ENCODE measurements around the gene GUK1.

GUK1 gene

DNA sequence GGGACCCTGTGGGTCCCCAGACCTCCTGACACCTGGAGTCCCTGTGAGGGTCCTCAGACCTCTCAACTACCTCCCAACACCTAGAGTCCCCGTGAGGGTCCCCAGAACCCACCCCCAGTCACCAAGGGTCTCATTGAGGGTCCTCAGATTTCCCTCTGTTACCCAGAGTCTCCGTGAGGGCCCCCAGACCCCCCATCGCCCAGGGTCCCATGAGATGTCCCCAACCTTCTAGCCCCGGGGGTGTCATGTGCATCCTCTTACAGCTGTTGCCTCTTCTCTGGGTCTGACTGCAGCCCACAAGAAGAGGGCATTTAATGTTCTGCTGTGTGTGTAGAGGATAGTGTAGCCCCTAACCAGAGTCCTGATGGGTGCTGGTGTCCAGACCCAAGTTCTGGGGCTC is 7.7 kb downstream of the GUK1 start:
- peaks cover 65% of the 10 kb centered on the region for H3K36me3 ChIP-seq (ENCODE audit: insufficient read depth, insufficient read length, low read length)
- H3K9ac ChIP-seq (ENCODE audit: insufficient read length, low read depth), result no peak overlapping the region

GRCh38 chr1:228148196-228148861 is 8.2 kb downstream of the GUK1 start:
- Histone ChIP-seq H3K4me1 (ENCODE audit: insufficient read depth, insufficient read length) (peaks cover 27% of the 10 kb centered on the region), H3K4me3 (ENCODE audit: insufficient read length, low read depth) (no peak overlapping the region)
- DNase-seq (ENCODE audit: low read depth, low spot score), result no peak

More for the DNA sequence above, 7.7 kb downstream of the GUK1 start:
- H3K27me3 ChIP-seq (ENCODE audit: insufficient read depth, insufficient read length), result no peaks in the 10 kb centered on the region
- H3K9me3 ChIP-seq (ENCODE audit: insufficient read depth, low read length), result no peaks in the 10 kb centered on the region
- no peak for DNase-seq (ENCODE audit: low read depth, low spot score)
- TF ChIP-seq ZNF274 (IDR thresholded peaks at IDR 0.05; ENCODE audit: low read depth, low read length) (no peak), YY1 (IDR thresholded peaks at IDR 0.05; ENCODE audit: insufficient read depth, insufficient read length) (no peak), SUZ12 (IDR thresholded peaks at IDR 0.05; ENCODE audit: extremely low read depth, insufficient read depth, insufficient read length) (no peak)
- peaks cover 27% of the 10 kb centered on the region for H3K4me1 ChIP-seq (ENCODE audit: insufficient read depth, insufficient read length)
- no peak overlapping the region for H3K4me3 ChIP-seq (ENCODE audit: insufficient read length, low read depth)

GRCh38 chr1:228148935-228149405 is 8.9 kb downstream of the GUK1 start:
- no peak overlapping the region for H3K4me3 ChIP-seq (ENCODE audit: insufficient read length, low read depth)
- DNase-seq (ENCODE audit: low read depth, low spot score), result no peak
- no peak for TF ChIP-seq ZNF274 (IDR thresholded peaks at IDR 0.05; ENCODE audit: low read depth, low read length)
- no peak for TF ChIP-seq YY1 (IDR thresholded peaks at IDR 0.05; ENCODE audit: insufficient read depth, insufficient read length)
- no peak for TF ChIP-seq SUZ12 (IDR thresholded peaks at IDR 0.05; ENCODE audit: extremely low read depth, insufficient read depth, insufficient read length)
- H3K27me3 ChIP-seq (ENCODE audit: insufficient read depth, insufficient read length), result no peaks in the 10 kb centered on the region
- no peaks in the 10 kb centered on the region for H3K9me3 ChIP-seq (ENCODE audit: insufficient read depth, low read length)
- H3K9ac ChIP-seq (ENCODE audit: insufficient read length, low read depth), result peak overlapping the region; percentile 61
- H3K4me1 ChIP-seq (ENCODE audit: insufficient read depth, insufficient read length), result peaks cover 27% of the 10 kb centered on the region
- H3K36me3 ChIP-seq (ENCODE audit: insufficient read depth, insufficient read length, low read length), result peaks cover 61% of the 10 kb centered on the region

More at GRCh38 chr1:228148196-228148861, 8.2 kb downstream of the GUK1 start:
- no peak overlapping the region for H3K9ac ChIP-seq (ENCODE audit: insufficient read length, low read depth)
- H3K27me3 ChIP-seq (ENCODE audit: insufficient read depth, insufficient read length), result no peaks in the 10 kb centered on the region
- TF ChIP-seq YY1 (IDR thresholded peaks at IDR 0.05; ENCODE audit: insufficient read depth, insufficient read length), result no peak
- TF ChIP-seq ZNF274 (IDR thresholded peaks at IDR 0.05; ENCODE audit: low read depth, low read length), result no peak
- no peak for TF ChIP-seq SUZ12 (IDR thresholded peaks at IDR 0.05; ENCODE audit: extremely low read depth, insufficient read depth, insufficient read length)
- no peaks in the 10 kb centered on the region for H3K9me3 ChIP-seq (ENCODE audit: insufficient read depth, low read length)
- peaks cover 61% of the 10 kb centered on the region for H3K36me3 ChIP-seq (ENCODE audit: insufficient read depth, insufficient read length, low read length)

GRCh38 chr1:228149406-228150119 is 9.5 kb downstream of the GUK1 start, which contains the start of gene GJC2:
Gene GJC2 (plus strand): TSS chr1:228149930. CDS start chr1:228157759, 7,829 bp downstream.
- Histone ChIP-seq H3K9me3 (ENCODE audit: insufficient read depth, low read length) (no peaks in the 10 kb centered on the region), H3K4me3 (ENCODE audit: insufficient read length, low read depth) (no peak within 1 kb of the TSS), H3K4me1 (ENCODE audit: insufficient read depth, insufficient read length) (peaks cover 22% of the 10 kb centered on the region), H3K36me3 (ENCODE audit: insufficient read depth, insufficient read length, low read length) (peaks cover 60% of the 10 kb centered on the region), H3K9ac (ENCODE audit: insufficient read length, low read depth) (peak within 1 kb of the TSS; percentile 61), H3K27me3 (ENCODE audit: insufficient read depth, insufficient read length) (no peaks in the 10 kb centered on the region)
- no peak for TF ChIP-seq ZNF274 (IDR thresholded peaks at IDR 0.05; ENCODE audit: low read depth, low read length)
- TF ChIP-seq YY1 (IDR thresholded peaks at IDR 0.05; ENCODE audit: insufficient read depth, insufficient read length), result no peak
- no peak for TF ChIP-seq SUZ12 (IDR thresholded peaks at IDR 0.05; ENCODE audit: extremely low read depth, insufficient read depth, insufficient read length)
- DNase-seq (ENCODE audit: low read depth, low spot score), result no peak

DNA sequence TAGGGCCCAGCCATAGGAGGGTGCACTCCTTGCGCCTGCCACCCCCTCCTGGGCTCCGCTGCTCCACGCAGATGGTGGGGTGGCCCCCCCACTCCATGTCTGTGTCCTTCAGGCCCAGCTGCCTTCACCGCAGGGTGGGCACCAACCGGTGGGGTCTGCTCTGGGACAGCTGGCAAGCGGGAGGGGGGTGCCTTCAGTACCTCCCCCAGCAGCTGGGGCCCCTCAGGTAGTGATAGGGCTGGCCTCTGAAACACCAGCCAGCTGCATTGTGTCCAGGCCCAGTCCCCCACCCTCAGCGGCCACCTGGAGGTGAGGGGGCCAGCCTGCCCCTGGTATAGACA is 10.0 kb downstream of the GUK1 start:
- peaks cover 54% of the 10 kb centered on the region for H3K36me3 ChIP-seq (ENCODE audit: insufficient read depth, insufficient read length, low read length)
- H3K4me1 ChIP-seq (ENCODE audit: insufficient read depth, insufficient read length), result peaks cover 24% of the 10 kb centered on the region
- no peak overlapping the region for H3K4me3 ChIP-seq (ENCODE audit: insufficient read length, low read depth)
- H3K27me3 ChIP-seq (ENCODE audit: insufficient read depth, insufficient read length), result no peaks in the 10 kb centered on the region
- peak overlapping the region; percentile 46 for H3K9ac ChIP-seq (ENCODE audit: insufficient read length, low read depth)
- H3K9me3 ChIP-seq (ENCODE audit: insufficient read depth, low read length), result no peaks in the 10 kb centered on the region
- no peak for DNase-seq (ENCODE audit: low read depth, low spot score)
- TF ChIP-seq SUZ12 (IDR thresholded peaks at IDR 0.05; ENCODE audit: extremely low read depth, insufficient read depth, insufficient read length), result no peak
- TF ChIP-seq ZNF274 (IDR thresholded peaks at IDR 0.05; ENCODE audit: low read depth, low read length), result no peak
- TF ChIP-seq YY1 (IDR thresholded peaks at IDR 0.05; ENCODE audit: insufficient read depth, insufficient read length), result no peak

- TF ChIP-seq ZNF274 (IDR thresholded peaks at IDR 0.05; ENCODE audit: low read depth, low read length) (no peak), YY1 (IDR thresholded peaks at IDR 0.05; ENCODE audit: insufficient read depth, insufficient read length) (no peak), SUZ12 (IDR thresholded peaks at IDR 0.05; ENCODE audit: extremely low read depth, insufficient read depth, insufficient read length) (no peak)
- no peak for DNase-seq (ENCODE audit: low read depth, low spot score)
- H3K4me1 ChIP-seq (ENCODE audit: insufficient read depth, insufficient read length), result peaks cover 29% of the 10 kb centered on the region
- H3K36me3 ChIP-seq (ENCODE audit: insufficient read depth, insufficient read length, low read length), result peaks cover 49% of the 10 kb centered on the region
- H3K9me3 ChIP-seq (ENCODE audit: insufficient read depth, low read length), result no peaks in the 10 kb centered on the region
- no peak overlapping the region for H3K4me3 ChIP-seq (ENCODE audit: insufficient read length, low read depth)
- H3K9ac ChIP-seq (ENCODE audit: insufficient read length, low read depth), result no peak overlapping the region
- no peaks in the 10 kb centered on the region for H3K27me3 ChIP-seq (ENCODE audit: insufficient read depth, insufficient read length)
Measured at GRCh38 chr1:228150461-228151179, 10.5 kb downstream of the GUK1 start.
